IMR-90 (cell line): ENCODE data around the gene RNU6-9.

ENCODE experiments used
- CEBPB ChIP-seq: IDR thresholded peaks from 2 replicates; pipeline ENCODE4 v1.6.1; 2012; ENCODE audit warnings: low read depth, low read length, improper control_type of control experiment
- CHD1 ChIP-seq: IDR thresholded peaks from 2 replicates; pipeline ENCODE4 v1.6.1; 2012; ENCODE audit warnings: low read depth, low read length, improper control_type of control experiment
- ELK1 ChIP-seq: fragments of 150-350 bp; IDR thresholded peaks from 2 replicates; pipeline ENCODE4 v1.6.1; 2016; ENCODE audit warnings: low read depth, mild to moderate bottlenecking, low read length, moderate library complexity, borderline replicate concordance
- MAFK ChIP-seq: IDR thresholded peaks from 2 replicates; pipeline ENCODE4 v1.6.1; 2012; ENCODE audit warnings: low read depth, low read length, improper control_type of control experiment
- MAZ ChIP-seq: IDR thresholded peaks from 2 replicates; pipeline ENCODE4 v1.6.1; 2012; ENCODE audit warnings: low read depth, mild to moderate bottlenecking, low read length, improper control_type of control experiment, moderate library complexity, borderline replicate concordance
- MXI1 ChIP-seq: IDR thresholded peaks from 2 replicates; pipeline ENCODE4 v1.6.1; 2012; ENCODE audit warnings: low read depth, mild to moderate bottlenecking, low read length, moderate library complexity, borderline replicate concordance
- NFE2L2 ChIP-seq: fragments of 150-350 bp; IDR thresholded peaks from 2 replicates; pipeline ENCODE4 v1.6.1; 2016; ENCODE audit warnings: low read depth, mild to moderate bottlenecking, low read length
- POLR2A ChIP-seq: IDR thresholded peaks from 2 replicates; pipeline ENCODE4 v1.6.1; 2012; ENCODE audit warnings: mild to moderate bottlenecking, low read depth, low read length
- RAD21 ChIP-seq: IDR thresholded peaks from 2 replicates; pipeline ENCODE4 v1.6.1; 2012; ENCODE audit warnings: low read length, improper control_type of control experiment
- RCOR1 ChIP-seq: IDR thresholded peaks from 2 replicates; pipeline ENCODE4 v1.6.1; 2012; ENCODE audit warnings: mild to moderate bottlenecking, low read length, improper control_type of control experiment; ENCODE audit not compliant: insufficient replicate concordance
- RFX5 ChIP-seq: IDR thresholded peaks from 2 replicates; pipeline ENCODE4 v1.8.0; 2012; ENCODE audit warnings: low read depth, mild to moderate bottlenecking, low read length, moderate library complexity
- SMC3 ChIP-seq: fragments of 150-350 bp; IDR thresholded peaks from 2 replicates; pipeline ENCODE4 v1.6.1; 2016; ENCODE audit warnings: low read depth, mild to moderate bottlenecking, antibody characterized with exemption, low read length, moderate library complexity
- USF2 ChIP-seq: fragments of 150-350 bp; IDR thresholded peaks from 2 replicates; pipeline ENCODE4 v1.6.1; 2017; ENCODE audit warnings: mild to moderate bottlenecking, antibody characterized with exemption, low read length, low read depth
- TF ChIP-seq, protein P1 (sequence below): conservative IDR thresholded peaks from 2 replicates; pipeline ENCODE4 v1.5.1; 2012; ENCODE audit warnings: mild to moderate bottlenecking, low read depth, low read length, improper control_type of control experiment

- TF ChIP-seq, protein P1, sequence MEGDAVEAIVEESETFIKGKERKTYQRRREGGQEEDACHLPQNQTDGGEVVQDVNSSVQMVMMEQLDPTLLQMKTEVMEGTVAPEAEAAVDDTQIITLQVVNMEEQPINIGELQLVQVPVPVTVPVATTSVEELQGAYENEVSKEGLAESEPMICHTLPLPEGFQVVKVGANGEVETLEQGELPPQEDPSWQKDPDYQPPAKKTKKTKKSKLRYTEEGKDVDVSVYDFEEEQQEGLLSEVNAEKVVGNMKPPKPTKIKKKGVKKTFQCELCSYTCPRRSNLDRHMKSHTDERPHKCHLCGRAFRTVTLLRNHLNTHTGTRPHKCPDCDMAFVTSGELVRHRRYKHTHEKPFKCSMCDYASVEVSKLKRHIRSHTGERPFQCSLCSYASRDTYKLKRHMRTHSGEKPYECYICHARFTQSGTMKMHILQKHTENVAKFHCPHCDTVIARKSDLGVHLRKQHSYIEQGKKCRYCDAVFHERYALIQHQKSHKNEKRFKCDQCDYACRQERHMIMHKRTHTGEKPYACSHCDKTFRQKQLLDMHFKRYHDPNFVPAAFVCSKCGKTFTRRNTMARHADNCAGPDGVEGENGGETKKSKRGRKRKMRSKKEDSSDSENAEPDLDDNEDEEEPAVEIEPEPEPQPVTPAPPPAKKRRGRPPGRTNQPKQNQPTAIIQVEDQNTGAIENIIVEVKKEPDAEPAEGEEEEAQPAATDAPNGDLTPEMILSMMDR, result no peak
- no peak for TF ChIP-seq POLR2A
- TF ChIP-seq RAD21, result no peak
- TF ChIP-seq MAZ, result no peak
- TF ChIP-seq NFE2L2, result no peak
- no peak for TF ChIP-seq MAFK
- TF ChIP-seq RFX5, result no peak
- TF ChIP-seq CHD1, result no peak
- TF ChIP-seq MXI1, result no peak
- TF ChIP-seq USF2, result no peak
- TF ChIP-seq ELK1, result no peak
- no peak for TF ChIP-seq SMC3
- TF ChIP-seq CEBPB, result no peak
- TF ChIP-seq RCOR1, result no peak
Observed at GRCh38 chr19:843836-844545, 49.3 kb upstream of the RNU6-9 start.
